ENCODE measurements around the gene RANBP17. TPM values are rescaled to one million over a fixed set of nuclear protein-coding genes. Genes with fewer than 3 reads are reported as not detected.

The RANBP17 gene
- total RNA-seq, 1 experiment from 2014 or later, result 6.0 TPM

DNA sequence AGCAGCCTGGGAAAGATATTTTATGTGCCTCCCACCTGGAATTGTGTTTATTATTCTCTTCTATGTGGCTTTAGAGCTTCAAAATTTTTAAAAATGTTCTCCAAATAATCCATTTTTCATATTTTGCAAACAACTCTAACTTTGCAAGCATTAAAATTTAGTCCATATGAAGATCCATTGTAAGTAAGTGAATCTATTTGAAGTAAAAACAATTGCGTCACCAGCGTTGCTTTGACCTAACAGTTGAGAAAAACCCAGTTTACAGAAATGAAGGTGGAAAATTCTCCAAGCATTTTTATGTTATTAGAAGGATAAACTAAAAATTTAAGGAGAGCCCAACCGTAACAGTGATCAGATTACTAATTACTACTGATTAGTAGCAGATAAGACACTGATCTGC lies 408.3 kb downstream of the RANBP17 start:
- BruUV-seq (replicated peaks), result no TSS peak
- Histone ChIP-seq H3F3A (ENCODE audit: low read length, unreplicated experiment) (no peaks in the 10 kb centered on the region), H3K9me2 (replicated peaks; ENCODE audit: low read length) (no peaks in the 10 kb centered on the region), H3K4me1 (ENCODE audit: insufficient read depth, low read length) (no peaks in the 10 kb centered on the region), H3K36me3 (ENCODE audit: low read depth, low read length) (no peaks in the 10 kb centered on the region), H3K27ac (ENCODE audit: low read length) (no peak overlapping the region), H4K20me1 (ENCODE audit: low read length) (peaks cover 3% of the 10 kb centered on the region; the same call in 1 of the 2 replicates), H2AFZ (ENCODE audit: low read length) (no peak overlapping the region), H3K4me2 (ENCODE audit: low read length) (no peak overlapping the region), H3K9me3 (ENCODE audit: low read length) (no peaks in the 10 kb centered on the region), H3K27me3 (ENCODE audit: low read length) (no peaks in the 10 kb centered on the region), H3K4me3 (ENCODE audit: low read length) (no peak overlapping the region), H3K79me2 (ENCODE audit: low read length) (no peaks in the 10 kb centered on the region), H3K9ac (ENCODE audit: low read length) (no peak overlapping the region)
- ChIA-PET POLR2A (ENCODE audit: unreplicated experiment) (no interaction called here), CTCF (no interaction called here)
- TF ChIP-seq EZH2 (IDR thresholded peaks at IDR 0.05; ENCODE audit: low read length, unreplicated experiment) (no peak), EZH2phosphoT487 (IDR thresholded peaks at IDR 0.05; ENCODE audit: borderline replicate concordance, low read length) (no peak)
- TF ChIP-seq, protein P1, sequence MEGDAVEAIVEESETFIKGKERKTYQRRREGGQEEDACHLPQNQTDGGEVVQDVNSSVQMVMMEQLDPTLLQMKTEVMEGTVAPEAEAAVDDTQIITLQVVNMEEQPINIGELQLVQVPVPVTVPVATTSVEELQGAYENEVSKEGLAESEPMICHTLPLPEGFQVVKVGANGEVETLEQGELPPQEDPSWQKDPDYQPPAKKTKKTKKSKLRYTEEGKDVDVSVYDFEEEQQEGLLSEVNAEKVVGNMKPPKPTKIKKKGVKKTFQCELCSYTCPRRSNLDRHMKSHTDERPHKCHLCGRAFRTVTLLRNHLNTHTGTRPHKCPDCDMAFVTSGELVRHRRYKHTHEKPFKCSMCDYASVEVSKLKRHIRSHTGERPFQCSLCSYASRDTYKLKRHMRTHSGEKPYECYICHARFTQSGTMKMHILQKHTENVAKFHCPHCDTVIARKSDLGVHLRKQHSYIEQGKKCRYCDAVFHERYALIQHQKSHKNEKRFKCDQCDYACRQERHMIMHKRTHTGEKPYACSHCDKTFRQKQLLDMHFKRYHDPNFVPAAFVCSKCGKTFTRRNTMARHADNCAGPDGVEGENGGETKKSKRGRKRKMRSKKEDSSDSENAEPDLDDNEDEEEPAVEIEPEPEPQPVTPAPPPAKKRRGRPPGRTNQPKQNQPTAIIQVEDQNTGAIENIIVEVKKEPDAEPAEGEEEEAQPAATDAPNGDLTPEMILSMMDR (conservative IDR thresholded peaks at IDR 0.05; ENCODE audit: low read depth, low read length), result no peak
- DNase-seq, result no peak
- intact Hi-C loops (cut with micrococcal nuclease), result loop anchor here (5.0 kb wide), 1 partner anchor 63 kb away; no protein-coding TSS in a partner anchor
- ATAC-seq, result no peak

DNA sequence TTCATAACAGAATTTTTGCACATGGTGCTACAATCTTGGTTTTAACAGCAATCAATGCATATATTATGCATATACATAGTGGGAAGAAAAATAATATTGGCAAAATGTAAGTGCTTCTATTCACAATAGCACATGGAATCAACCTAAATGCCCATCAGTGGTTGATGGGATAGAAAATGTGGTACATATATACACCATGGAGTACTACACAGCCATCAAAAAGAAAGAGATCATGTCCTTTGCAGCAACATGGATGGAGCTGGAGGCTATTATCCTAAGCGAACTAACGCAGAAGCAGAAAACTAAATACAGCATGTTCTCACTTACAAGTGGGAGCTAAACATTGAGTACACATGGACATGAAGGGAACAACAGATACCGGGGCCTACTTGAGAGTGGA lies 410.0 kb downstream of the RANBP17 start:
- no TSS peak for BruUV-seq (replicated peaks)
- ChIA-PET CTCF (no interaction called here), POLR2A (ENCODE audit: unreplicated experiment) (no interaction called here)
- Histone ChIP-seq H3K27me3 (ENCODE audit: low read length) (no peaks in the 10 kb centered on the region), H3K9me3 (ENCODE audit: low read length) (no peaks in the 10 kb centered on the region), H3K4me2 (ENCODE audit: low read length) (no peak overlapping the region), H3K9ac (ENCODE audit: low read length) (no peak overlapping the region), H3K4me3 (ENCODE audit: low read length) (no peak overlapping the region), H4K20me1 (ENCODE audit: low read length) (peaks cover 3% of the 10 kb centered on the region; the same call in 1 of the 2 replicates), H2AFZ (ENCODE audit: low read length) (no peak overlapping the region), H3K9me2 (replicated peaks; ENCODE audit: low read length) (no peaks in the 10 kb centered on the region), H3K27ac (ENCODE audit: low read length) (no peak overlapping the region), H3K4me1 (ENCODE audit: insufficient read depth, low read length) (no peaks in the 10 kb centered on the region), H3K36me3 (ENCODE audit: low read depth, low read length) (no peaks in the 10 kb centered on the region), H3F3A (ENCODE audit: low read length, unreplicated experiment) (no peaks in the 10 kb centered on the region), H3K79me2 (ENCODE audit: low read length) (no peaks in the 10 kb centered on the region)
- DNase-seq (no peak), ATAC-seq (no peak)
- intact Hi-C loops (cut with micrococcal nuclease), result loop anchor here (5.0 kb wide), 1 partner anchor 64 kb away; no protein-coding TSS in a partner anchor
- TF ChIP-seq EZH2phosphoT487 (IDR thresholded peaks at IDR 0.05; ENCODE audit: borderline replicate concordance, low read length) (no peak), EZH2 (IDR thresholded peaks at IDR 0.05; ENCODE audit: low read length, unreplicated experiment) (no peak)
- TF ChIP-seq, protein P1 (conservative IDR thresholded peaks at IDR 0.05; ENCODE audit: low read depth, low read length), result no peak
